ENCODE measurements around the gene TMEM141.

GRCh38 chr9:136754626-136755301 is 36.4 kb upstream of the TMEM141 start:
- TF ChIP-seq, protein P1, sequence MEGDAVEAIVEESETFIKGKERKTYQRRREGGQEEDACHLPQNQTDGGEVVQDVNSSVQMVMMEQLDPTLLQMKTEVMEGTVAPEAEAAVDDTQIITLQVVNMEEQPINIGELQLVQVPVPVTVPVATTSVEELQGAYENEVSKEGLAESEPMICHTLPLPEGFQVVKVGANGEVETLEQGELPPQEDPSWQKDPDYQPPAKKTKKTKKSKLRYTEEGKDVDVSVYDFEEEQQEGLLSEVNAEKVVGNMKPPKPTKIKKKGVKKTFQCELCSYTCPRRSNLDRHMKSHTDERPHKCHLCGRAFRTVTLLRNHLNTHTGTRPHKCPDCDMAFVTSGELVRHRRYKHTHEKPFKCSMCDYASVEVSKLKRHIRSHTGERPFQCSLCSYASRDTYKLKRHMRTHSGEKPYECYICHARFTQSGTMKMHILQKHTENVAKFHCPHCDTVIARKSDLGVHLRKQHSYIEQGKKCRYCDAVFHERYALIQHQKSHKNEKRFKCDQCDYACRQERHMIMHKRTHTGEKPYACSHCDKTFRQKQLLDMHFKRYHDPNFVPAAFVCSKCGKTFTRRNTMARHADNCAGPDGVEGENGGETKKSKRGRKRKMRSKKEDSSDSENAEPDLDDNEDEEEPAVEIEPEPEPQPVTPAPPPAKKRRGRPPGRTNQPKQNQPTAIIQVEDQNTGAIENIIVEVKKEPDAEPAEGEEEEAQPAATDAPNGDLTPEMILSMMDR (IDR thresholded peaks at IDR 0.05), result no peak
- no peak for TF ChIP-seq POLR2A (IDR thresholded peaks at IDR 0.05)

Measured in thyroid gland (tissue), 4 donors.